Ishikawa (cell line): ENCODE data around the gene SPECC1.

Experiments used
- CEBPB ChIP-seq: IDR thresholded peaks from 2 replicates; pipeline ENCODE4 v1.6.1; 2012
- EP300 ChIP-seq: IDR thresholded peaks from 2 replicates; pipeline ENCODE4 v1.6.1; 2012; ENCODE audit warnings: borderline replicate concordance
- RAD21 ChIP-seq: IDR thresholded peaks from 2 replicates; pipeline ENCODE4 v1.6.1; 2012; ENCODE audit warnings: low read depth
- REST ChIP-seq: IDR thresholded peaks from 2 replicates; pipeline ENCODE4 v1.6.1; 2012; ENCODE audit warnings: low read depth, mild to moderate bottlenecking
- TAF1 ChIP-seq: IDR thresholded peaks from 2 replicates; pipeline ENCODE4 v1.6.1; 2012; ENCODE audit warnings: low read depth, mild to moderate bottlenecking
- TCF12 ChIP-seq: IDR thresholded peaks from 2 replicates; pipeline ENCODE4 v1.6.1; 2012; ENCODE audit warnings: low read depth
- USF1 ChIP-seq: IDR thresholded peaks from 2 replicates; pipeline ENCODE4 v1.6.1; 2012
- YY1 ChIP-seq: IDR thresholded peaks from 2 replicates; pipeline ENCODE4 v1.6.1; 2012; ENCODE audit warnings: low read depth
- TF ChIP-seq, protein P1 (sequence below): IDR thresholded peaks from 2 replicates; pipeline ENCODE4 v1.6.1; 2012

- TF ChIP-seq, protein P1, sequence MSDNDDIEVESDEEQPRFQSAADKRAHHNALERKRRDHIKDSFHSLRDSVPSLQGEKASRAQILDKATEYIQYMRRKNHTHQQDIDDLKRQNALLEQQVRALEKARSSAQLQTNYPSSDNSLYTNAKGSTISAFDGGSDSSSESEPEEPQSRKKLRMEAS: no peak
- TF ChIP-seq REST: no peak
- no peak for TF ChIP-seq CEBPB
- TF ChIP-seq TAF1: no peak
- TF ChIP-seq EP300: no peak
- TF ChIP-seq TCF12: no peak
- no peak for TF ChIP-seq USF1
- TF ChIP-seq RAD21: no peak
- no peak for TF ChIP-seq YY1
These were observed 216.3 kb downstream of the SPECC1 start for GRCh38 chr17:20225162-20226115.
